ENCODE results near the gene CLSTN1. TPM values are rescaled to one million over a fixed set of nuclear protein-coding genes. Genes with fewer than 3 reads are reported as not detected.
A peak's percentile ranks its signal among the peaks of the same experiment; 100 is the strongest.

The CLSTN1 gene
- total RNA-seq, 1 experiment from 2014 or later: 119 TPM

DNA sequence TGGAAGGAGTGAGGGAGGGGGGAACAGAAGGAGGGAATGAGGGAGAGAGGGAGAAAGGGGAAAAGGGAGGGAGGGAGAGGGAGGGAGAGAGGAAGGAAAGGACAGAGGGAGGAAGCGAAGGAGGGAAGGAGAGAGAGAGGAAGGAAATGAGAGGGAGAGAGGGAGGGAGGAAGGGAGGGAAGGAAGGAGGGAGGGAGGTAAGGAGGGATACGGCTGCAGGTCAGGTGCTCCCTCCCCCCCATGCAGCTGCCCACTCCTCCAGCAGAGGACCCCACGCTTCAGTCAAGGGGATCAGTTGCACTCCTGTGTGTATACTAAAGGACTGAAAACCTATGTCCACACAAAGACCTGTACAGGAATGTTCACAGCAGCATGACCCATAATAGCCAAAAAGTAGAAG lies 54.8 kb downstream of the CLSTN1 start:
- TF ChIP-seq ESRRA (CRISPR knock-in tag; IDR thresholded peaks at IDR 0.05; ENCODE audit: borderline replicate concordance) (no peak), NR3C1 (CRISPR knock-in tag; conservative IDR thresholded peaks at IDR 0.05; ENCODE audit: low read depth) (no peak), NR2C2 (CRISPR knock-in tag; IDR thresholded peaks at IDR 0.05) (no peak), NFATC4 (CRISPR knock-in tag; IDR thresholded peaks at IDR 0.05) (no peak), FOXJ3 (CRISPR knock-in tag; IDR thresholded peaks at IDR 0.05; ENCODE audit: borderline replicate concordance) (no peak), FOXP1 (CRISPR knock-in tag; IDR thresholded peaks at IDR 0.05; ENCODE audit: borderline replicate concordance) (no peak)
- Mint-ChIP-seq H3K4me3 (no peak overlapping the region), H3K36me3 (peaks cover 17% of the 10 kb centered on the region), H3K27me3 (ENCODE audit: low read depth) (no peaks in the 10 kb centered on the region), H3K27ac (peak overlapping the region; percentile 6), H3K4me1 (peaks cover 23% of the 10 kb centered on the region), H3K9me3 (no peaks in the 10 kb centered on the region)
- POLR2A ChIA-PET: no interaction called here
- no peak for ATAC-seq
- CTCF ChIA-PET: interaction anchor here (1.4 kb wide), 1 partner anchor 16 kb away, joined by 3 read pairs; no protein-coding TSS in a partner anchor
- no peak for DNase-seq (ENCODE audit: low spot score)

DNA sequence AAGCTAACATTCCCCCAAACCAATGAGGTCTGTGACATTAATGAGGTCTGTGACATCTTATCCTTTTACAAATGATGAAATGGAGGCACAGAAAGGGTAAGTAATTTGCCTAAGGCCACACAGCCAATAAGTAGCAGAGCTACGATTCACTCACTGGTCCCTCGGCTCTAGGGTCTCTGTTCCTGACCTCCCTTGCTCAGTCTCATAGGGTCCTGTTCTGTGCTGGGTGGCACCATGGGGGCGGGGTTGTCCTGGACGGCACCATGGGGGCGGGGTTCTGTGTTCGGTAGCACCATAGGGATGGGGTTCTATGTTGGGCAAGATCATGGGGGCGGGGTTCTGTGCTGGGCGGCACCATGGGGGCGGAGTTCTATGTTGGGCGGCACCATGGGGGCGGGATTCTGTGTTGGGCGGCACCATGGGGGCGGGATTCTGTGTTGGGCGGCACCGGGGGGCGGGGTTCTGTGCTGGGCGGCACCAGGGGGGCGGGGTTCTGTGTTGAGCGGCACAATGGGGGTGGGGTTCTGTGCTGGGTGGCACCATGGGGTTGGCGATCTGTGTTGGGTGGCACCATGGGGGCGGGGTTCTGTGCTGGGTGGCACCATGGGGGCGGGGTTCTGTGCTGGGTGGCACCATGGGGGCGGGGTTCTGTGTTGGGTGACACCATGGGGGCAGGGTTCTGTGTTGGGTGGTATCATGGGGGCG lies 55.6 kb downstream of the CLSTN1 start:
- DNase-seq (ENCODE audit: low spot score) (peak; percentile 31), ATAC-seq (peak; percentile 54; the same call in 1 of the 2 replicates)
- POLR2A ChIA-PET: no interaction called here
- H3K27ac Mint-ChIP-seq: no peak overlapping the region
- CTCF ChIA-PET: interaction anchor here (0.6 kb wide), 1 partner anchor 32 kb away, joined by 3 read pairs; no protein-coding TSS in a partner anchor
- H3K36me3 Mint-ChIP-seq: peaks cover 19% of the 10 kb centered on the region
- no peaks in the 10 kb centered on the region for H3K27me3 Mint-ChIP-seq (ENCODE audit: low read depth)
- peaks cover 27% of the 10 kb centered on the region for H3K4me1 Mint-ChIP-seq
- TF ChIP-seq SP1 (CRISPR knock-in tag; conservative IDR thresholded peaks at IDR 0.05) (no peak), TEAD1 (CRISPR knock-in tag; IDR thresholded peaks at IDR 0.05) (no peak), AFF4 (CRISPR knock-in tag; IDR thresholded peaks at IDR 0.05; ENCODE audit: borderline replicate concordance) (no peak), KAT7 (CRISPR knock-in tag; IDR thresholded peaks at IDR 0.05; ENCODE audit: borderline replicate concordance) (no peak), CREM (CRISPR knock-in tag; IDR thresholded peaks at IDR 0.05) (no peak), ELF4 (CRISPR knock-in tag; IDR thresholded peaks at IDR 0.05; ENCODE audit: low read depth) (no peak), SOX15 (CRISPR knock-in tag; IDR thresholded peaks at IDR 0.05) (no peak), ZNF138 (CRISPR knock-in tag; conservative IDR thresholded peaks at IDR 0.05) (no peak), FOXK1 (CRISPR knock-in tag; IDR thresholded peaks at IDR 0.05) (no peak), CBFB (CRISPR knock-in tag; IDR thresholded peaks at IDR 0.05; ENCODE audit: low read depth) (no peak), E2F5 (CRISPR knock-in tag; IDR thresholded peaks at IDR 0.05) (no peak), TP53 (CRISPR knock-in tag; IDR thresholded peaks at IDR 0.05) (no peak)
- TF ChIP-seq, protein P1, sequence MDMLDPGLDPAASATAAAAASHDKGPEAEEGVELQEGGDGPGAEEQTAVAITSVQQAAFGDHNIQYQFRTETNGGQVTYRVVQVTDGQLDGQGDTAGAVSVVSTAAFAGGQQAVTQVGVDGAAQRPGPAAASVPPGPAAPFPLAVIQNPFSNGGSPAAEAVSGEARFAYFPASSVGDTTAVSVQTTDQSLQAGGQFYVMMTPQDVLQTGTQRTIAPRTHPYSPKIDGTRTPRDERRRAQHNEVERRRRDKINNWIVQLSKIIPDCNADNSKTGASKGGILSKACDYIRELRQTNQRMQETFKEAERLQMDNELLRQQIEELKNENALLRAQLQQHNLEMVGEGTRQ (CRISPR knock-in tag; IDR thresholded peaks at IDR 0.05): no peak
- TF ChIP-seq, protein P2, sequence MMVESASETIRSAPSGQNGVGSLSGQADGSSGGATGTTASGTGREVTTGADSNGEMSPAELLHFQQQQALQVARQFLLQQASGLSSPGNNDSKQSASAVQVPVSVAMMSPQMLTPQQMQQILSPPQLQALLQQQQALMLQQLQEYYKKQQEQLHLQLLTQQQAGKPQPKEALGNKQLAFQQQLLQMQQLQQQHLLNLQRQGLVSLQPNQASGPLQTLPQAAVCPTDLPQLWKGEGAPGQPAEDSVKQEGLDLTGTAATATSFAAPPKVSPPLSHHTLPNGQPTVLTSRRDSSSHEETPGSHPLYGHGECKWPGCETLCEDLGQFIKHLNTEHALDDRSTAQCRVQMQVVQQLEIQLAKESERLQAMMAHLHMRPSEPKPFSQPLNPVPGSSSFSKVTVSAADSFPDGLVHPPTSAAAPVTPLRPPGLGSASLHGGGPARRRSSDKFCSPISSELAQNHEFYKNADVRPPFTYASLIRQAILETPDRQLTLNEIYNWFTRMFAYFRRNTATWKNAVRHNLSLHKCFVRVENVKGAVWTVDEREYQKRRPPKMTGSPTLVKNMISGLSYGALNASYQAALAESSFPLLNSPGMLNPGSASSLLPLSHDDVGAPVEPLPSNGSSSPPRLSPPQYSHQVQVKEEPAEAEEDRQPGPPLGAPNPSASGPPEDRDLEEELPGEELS (CRISPR knock-in tag; IDR thresholded peaks at IDR 0.05): no peak
- no peaks in the 10 kb centered on the region for H3K9me3 Mint-ChIP-seq
- H3K4me3 Mint-ChIP-seq: no peak overlapping the region
